Duodenal mucosa (tissue), 2 donors: ENCODE measurements around the gene CAMK4.

ENCODE experiments used
- H3K27ac ChIP-seq: one replicate; pipeline ENCODE4 v1.7.0; 2013; ENCODE audit warnings: low read depth, low read length
- H3K27me3 ChIP-seq, 2 donors: one replicate each; pipeline ENCODE4 v1.7.0; 2013; ENCODE audit warnings: low read length in 2 of 2, control low read depth in 1 of 2; ENCODE audit not compliant: insufficient read depth in 2 of 2, control insufficient read depth in 1 of 2
- H3K36me3 ChIP-seq, 2 donors: one replicate each; pipeline ENCODE4 v1.7.0; 2013; ENCODE audit warnings: low read length in 2 of 2, control low read depth in 1 of 2; ENCODE audit not compliant: insufficient read depth in 2 of 2, control insufficient read depth in 1 of 2
- H3K4me1 ChIP-seq, 2 donors: one replicate each; pipeline ENCODE4 v1.7.0; 2013; ENCODE audit warnings: low read length in 2 of 2, control low read depth in 1 of 2; ENCODE audit not compliant: insufficient read depth in 2 of 2, control insufficient read depth in 1 of 2
- H3K4me3 ChIP-seq, 2 donors: one replicate each; pipeline ENCODE4 v1.7.0; 2013; ENCODE audit warnings: low read length in 2 of 2, low read depth in 1 of 2
- H3K9ac ChIP-seq, 2 donors: one replicate each; pipeline ENCODE4 v1.7.0; 2013; ENCODE audit warnings: low read length in 2 of 2, low read depth in 1 of 2
- H3K9me3 ChIP-seq, 2 donors: one replicate each; pipeline ENCODE4 v1.7.0; 2013; ENCODE audit warnings: low read length in 2 of 2, control low read depth in 1 of 2; ENCODE audit not compliant: control insufficient read depth in 1 of 2

CAMK4 gene

GRCh38 chr5:111427762-111428161 is 203.6 kb downstream of the CAMK4 start:
- Histone ChIP-seq H3K27ac (no peak overlapping the region), H3K9ac (no peak overlapping the region), H3K27me3 (no peaks in the 10 kb centered on the region), H3K4me1 (no peaks in the 10 kb centered on the region), H3K4me3 (no peak overlapping the region), H3K9me3 (no peaks in the 10 kb centered on the region), H3K36me3 (no peaks in the 10 kb centered on the region)

DNA sequence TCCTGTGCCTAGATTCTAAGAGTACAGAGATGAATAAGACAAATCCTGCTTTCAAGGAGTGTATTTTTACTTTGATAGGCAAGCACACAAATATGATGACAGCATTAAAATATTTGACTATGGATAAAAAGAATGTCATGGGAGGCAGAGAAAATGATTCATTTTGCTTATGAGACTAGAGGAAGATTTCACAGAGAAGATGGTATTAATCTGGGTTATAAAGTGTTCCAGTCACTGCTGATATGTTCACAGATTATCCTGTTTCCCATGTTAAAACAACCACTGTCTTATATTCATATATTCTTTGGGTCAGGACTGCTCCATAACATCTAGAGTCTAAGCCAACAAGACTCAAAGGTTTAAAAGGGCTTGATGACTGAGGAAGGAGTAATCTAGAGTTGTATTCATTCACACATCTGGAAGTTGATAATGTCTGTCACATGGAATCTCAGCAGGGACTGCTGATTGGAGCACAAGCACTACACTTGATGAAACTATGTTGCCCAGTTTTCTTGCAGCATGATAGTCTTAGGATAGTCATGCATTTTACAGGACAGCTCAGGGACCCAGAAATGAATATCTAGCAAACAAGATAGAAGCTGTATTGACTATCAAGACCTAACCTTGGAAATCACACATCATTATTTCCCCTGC is 208.8 kb downstream of the CAMK4 start:
- Histone ChIP-seq H3K4me3 (no peak overlapping the region), H3K27me3 (no peaks in the 10 kb centered on the region), H3K27ac (no peak overlapping the region), H3K9ac (no peak overlapping the region), H3K36me3 (no peaks in the 10 kb centered on the region), H3K9me3 (no peaks in the 10 kb centered on the region), H3K4me1 (no peaks in the 10 kb centered on the region)

GRCh38 chr5:111434800-111435199 is 210.6 kb downstream of the CAMK4 start:
- Histone ChIP-seq H3K27ac (no peak overlapping the region), H3K27me3 (no peaks in the 10 kb centered on the region), H3K36me3 (no peaks in the 10 kb centered on the region), H3K9ac (no peak overlapping the region), H3K4me1 (no peaks in the 10 kb centered on the region), H3K9me3 (no peaks in the 10 kb centered on the region), H3K4me3 (no peak overlapping the region)

DNA sequence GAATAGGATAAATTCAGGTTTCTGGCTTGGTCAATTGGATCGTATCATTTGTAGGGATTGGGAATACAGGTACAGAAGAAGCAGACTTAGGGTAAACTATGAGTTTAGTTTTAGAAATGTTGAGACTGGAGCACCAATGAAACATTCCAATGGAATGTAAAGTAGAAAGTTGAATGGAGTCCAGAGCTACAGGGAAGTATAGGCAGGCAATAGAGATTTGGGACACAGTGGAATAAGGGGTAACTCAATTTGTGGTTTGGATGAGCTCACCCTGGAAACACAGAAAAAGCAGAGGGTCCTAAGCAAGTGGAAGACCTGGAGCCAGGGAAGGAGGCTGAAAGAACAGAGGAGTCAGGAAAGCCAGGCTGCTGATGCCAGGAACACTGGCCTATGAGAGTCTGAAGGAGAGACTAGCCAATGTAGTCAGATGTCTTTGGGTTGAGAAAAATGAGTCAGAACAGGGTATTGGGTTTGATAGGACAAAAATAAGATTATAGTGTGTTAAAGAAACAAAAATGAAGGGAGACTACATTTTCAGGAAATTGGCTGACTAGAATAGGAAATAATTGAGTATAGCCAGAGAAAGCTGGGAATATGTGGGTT is 215.4 kb downstream of the CAMK4 start:
- Histone ChIP-seq H3K27me3 (no peaks in the 10 kb centered on the region), H3K9ac (no peak overlapping the region), H3K4me3 (no peak overlapping the region), H3K27ac (no peak overlapping the region), H3K4me1 (no peaks in the 10 kb centered on the region), H3K36me3 (no peaks in the 10 kb centered on the region), H3K9me3 (no peaks in the 10 kb centered on the region)

- no peaks in the 10 kb centered on the region for H3K4me1 ChIP-seq
- no peaks in the 10 kb centered on the region for H3K9me3 ChIP-seq
- H3K27me3 ChIP-seq, result no peaks in the 10 kb centered on the region
- no peak overlapping the region for H3K4me3 ChIP-seq
- no peak overlapping the region for H3K27ac ChIP-seq
- no peak overlapping the region for H3K9ac ChIP-seq
- no peaks in the 10 kb centered on the region for H3K36me3 ChIP-seq
Measured at GRCh38 chr5:111447099-111447498, 222.9 kb downstream of the CAMK4 start.

GRCh38 chr5:111447822-111448221 is 223.6 kb downstream of the CAMK4 start:
- Histone ChIP-seq H3K4me1 (no peaks in the 10 kb centered on the region), H3K36me3 (no peaks in the 10 kb centered on the region), H3K9ac (no peak overlapping the region), H3K27ac (no peak overlapping the region), H3K9me3 (no peaks in the 10 kb centered on the region), H3K27me3 (no peaks in the 10 kb centered on the region), H3K4me3 (no peak overlapping the region)

- Histone ChIP-seq H3K9me3 (no peaks in the 10 kb centered on the region), H3K9ac (no peak overlapping the region), H3K4me1 (no peaks in the 10 kb centered on the region), H3K27me3 (no peaks in the 10 kb centered on the region), H3K36me3 (no peaks in the 10 kb centered on the region), H3K4me3 (no peak overlapping the region), H3K27ac (no peak overlapping the region)
Measured at GRCh38 chr5:111453295-111453694, 229.1 kb downstream of the CAMK4 start.

GRCh38 chr5:111453747-111454146 is 229.6 kb downstream of the CAMK4 start:
- H3K9me3 ChIP-seq, result no peaks in the 10 kb centered on the region
- H3K9ac ChIP-seq, result no peak overlapping the region
- no peaks in the 10 kb centered on the region for H3K36me3 ChIP-seq
- H3K4me3 ChIP-seq, result no peak overlapping the region
- H3K27me3 ChIP-seq, result no peaks in the 10 kb centered on the region
- H3K4me1 ChIP-seq, result no peaks in the 10 kb centered on the region
- H3K27ac ChIP-seq, result no peak overlapping the region

- Histone ChIP-seq H3K4me3 (no peak overlapping the region), H3K9me3 (no peaks in the 10 kb centered on the region), H3K4me1 (no peaks in the 10 kb centered on the region), H3K27ac (no peak overlapping the region), H3K27me3 (no peaks in the 10 kb centered on the region), H3K36me3 (no peaks in the 10 kb centered on the region), H3K9ac (no peak overlapping the region)
Measured at GRCh38 chr5:111454198-111454622, 230.0 kb downstream of the CAMK4 start.

GRCh38 chr5:111454776-111455175 is 230.6 kb downstream of the CAMK4 start:
- no peaks in the 10 kb centered on the region for H3K27me3 ChIP-seq
- no peaks in the 10 kb centered on the region for H3K9me3 ChIP-seq
- no peak overlapping the region for H3K4me3 ChIP-seq
- no peaks in the 10 kb centered on the region for H3K4me1 ChIP-seq
- no peak overlapping the region for H3K27ac ChIP-seq
- no peak overlapping the region for H3K9ac ChIP-seq
- H3K36me3 ChIP-seq, result no peaks in the 10 kb centered on the region
